AML-193 (cell line): ENCODE data around the gene TFCP2.
A peak's percentile ranks its signal among the peaks of the same experiment; 100 is the strongest.
"Not testable (repeated sequence)": the region's sequence is repeated elsewhere in the genome, so short reads cannot be mapped to it uniquely, and the experiment has no call there.

Experiments used
- DNase-seq, 2 experiments: peaks; one replicate each; lab custom pipeline; 2025; lab: John Stamatoyannopoulos, UW

TFCP2 gene

GRCh38 chr12:51172515-51173431, at the start of gene TFCP2:
TSS of gene TFCP2 (minus strand) at chr12:51173135. CDS start at chr12:51172422, 713 bp downstream.
- DNase-seq: peak; percentile 90 to 93

- DNase-seq: no peak
Observed at GRCh38 chr12:51222461-51222860, 49.5 kb upstream of the TFCP2 start.

GRCh38 chr12:51219857-51220256, 46.9 kb upstream of the TFCP2 start:
- DNase-seq: not testable (repeated sequence)

- DNase-seq: no peak
Observed at GRCh38 chr12:51219322-51219721, 46.4 kb upstream of the TFCP2 start.

GRCh38 chr12:51218607-51219161, 45.7 kb upstream of the TFCP2 start:
- DNase-seq: no peak

GRCh38 chr12:51217968-51218606, 45.2 kb upstream of the TFCP2 start, which contains the start of gene POU6F1:
TSS of gene POU6F1 (minus strand) at chr12:51218062. CDS start at chr12:51206836, 11,226 bp downstream.
- peak; percentile 45 to 46 for DNase-seq

GRCh38 chr12:51217133-51217967, 44.4 kb upstream of the TFCP2 start:
- DNase-seq: no peak

GRCh38 chr12:51216642-51217041, 43.7 kb upstream of the TFCP2 start:
- DNase-seq: no peak

GRCh38 chr12:51214895-51215294, 42.0 kb upstream of the TFCP2 start:
- no peak for DNase-seq

GRCh38 chr12:51210690-51211395, 37.9 kb upstream of the TFCP2 start:
- DNase-seq: no peak

- DNase-seq: no peak
Observed at GRCh38 chr12:51209259-51209658, 36.3 kb upstream of the TFCP2 start.

GRCh38 chr12:51208016-51208660, 35.2 kb upstream of the TFCP2 start:
- no peak for DNase-seq

- DNase-seq: no peak
Observed at GRCh38 chr12:51205350-51205749, 32.4 kb upstream of the TFCP2 start.

GRCh38 chr12:51202718-51203117, 29.8 kb upstream of the TFCP2 start:
- DNase-seq: no peak

- no peak for DNase-seq
Observed at GRCh38 chr12:51200806-51201205, 27.9 kb upstream of the TFCP2 start.

- DNase-seq: no peak
Observed at GRCh38 chr12:51200156-51200555, 27.2 kb upstream of the TFCP2 start.

GRCh38 chr12:51199366-51199945, 26.5 kb upstream of the TFCP2 start:
- DNase-seq: no peak

- no peak for DNase-seq
Observed at GRCh38 chr12:51198568-51199365, 25.8 kb upstream of the TFCP2 start.

GRCh38 chr12:51197736-51198567, 25.0 kb upstream of the TFCP2 start:
- DNase-seq: no peak
